ENCODE measurements around the gene CPED1.

GRCh38 chr7:121081327-121081936 is 92.9 kb downstream of the CPED1 start:
- peak; percentile 80 for TF ChIP-seq CTCF (IDR thresholded peaks at IDR 0.05; ENCODE audit: poor library complexity, severe bottlenecking)
- TF ChIP-seq MXI1 (conservative IDR thresholded peaks at IDR 0.05; ENCODE audit: poor library complexity, severe bottlenecking): no peak
- TF ChIP-seq, protein P1, sequence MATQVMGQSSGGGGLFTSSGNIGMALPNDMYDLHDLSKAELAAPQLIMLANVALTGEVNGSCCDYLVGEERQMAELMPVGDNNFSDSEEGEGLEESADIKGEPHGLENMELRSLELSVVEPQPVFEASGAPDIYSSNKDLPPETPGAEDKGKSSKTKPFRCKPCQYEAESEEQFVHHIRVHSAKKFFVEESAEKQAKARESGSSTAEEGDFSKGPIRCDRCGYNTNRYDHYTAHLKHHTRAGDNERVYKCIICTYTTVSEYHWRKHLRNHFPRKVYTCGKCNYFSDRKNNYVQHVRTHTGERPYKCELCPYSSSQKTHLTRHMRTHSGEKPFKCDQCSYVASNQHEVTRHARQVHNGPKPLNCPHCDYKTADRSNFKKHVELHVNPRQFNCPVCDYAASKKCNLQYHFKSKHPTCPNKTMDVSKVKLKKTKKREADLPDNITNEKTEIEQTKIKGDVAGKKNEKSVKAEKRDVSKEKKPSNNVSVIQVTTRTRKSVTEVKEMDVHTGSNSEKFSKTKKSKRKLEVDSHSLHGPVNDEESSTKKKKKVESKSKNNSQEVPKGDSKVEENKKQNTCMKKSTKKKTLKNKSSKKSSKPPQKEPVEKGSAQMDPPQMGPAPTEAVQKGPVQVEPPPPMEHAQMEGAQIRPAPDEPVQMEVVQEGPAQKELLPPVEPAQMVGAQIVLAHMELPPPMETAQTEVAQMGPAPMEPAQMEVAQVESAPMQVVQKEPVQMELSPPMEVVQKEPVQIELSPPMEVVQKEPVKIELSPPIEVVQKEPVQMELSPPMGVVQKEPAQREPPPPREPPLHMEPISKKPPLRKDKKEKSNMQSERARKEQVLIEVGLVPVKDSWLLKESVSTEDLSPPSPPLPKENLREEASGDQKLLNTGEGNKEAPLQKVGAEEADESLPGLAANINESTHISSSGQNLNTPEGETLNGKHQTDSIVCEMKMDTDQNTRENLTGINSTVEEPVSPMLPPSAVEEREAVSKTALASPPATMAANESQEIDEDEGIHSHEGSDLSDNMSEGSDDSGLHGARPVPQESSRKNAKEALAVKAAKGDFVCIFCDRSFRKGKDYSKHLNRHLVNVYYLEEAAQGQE (IDR thresholded peaks at IDR 0.05; ENCODE audit: borderline replicate concordance): no peak
- no peak for TF ChIP-seq POLR2AphosphoS5 (IDR thresholded peaks at IDR 0.05)
- TF ChIP-seq TAF1 (IDR thresholded peaks at IDR 0.05; ENCODE audit: low read depth): no peak
- TF ChIP-seq EP300 (conservative IDR thresholded peaks at IDR 0.05; ENCODE audit: poor library complexity, severe bottlenecking): no peak
- no peak for TF ChIP-seq EZH2 (IDR thresholded peaks at IDR 0.05; ENCODE audit: borderline replicate concordance, insufficient read depth, low read length, poor library complexity, severe bottlenecking)
- TF ChIP-seq SMC3 (conservative IDR thresholded peaks at IDR 0.05; ENCODE audit: poor library complexity): peak; percentile 73
